Prostate gland (tissue), 2 donors: ENCODE data around the gene IFI35.

ENCODE experiments used
- CTCF ChIP-seq, 4 experiments: fragments of 200-600 bp in 2 of 4; fragments of 450-650 bp in 2 of 4; sonication (generic) in 2 of 4; IDR thresholded peaks; 1 replicate in 3 of 4; 2 replicates in 1 of 4; pipeline ENCODE4 v1.5.1; 2016 to 2019; ENCODE audit warnings: antibody characterized with exemption in 4 of 4, mild to moderate bottlenecking in 2 of 4, moderate library complexity in 2 of 4
- POLR2AphosphoS5 ChIP-seq: sonication (generic); formaldehyde crosslinking; IDR thresholded peaks from one replicate; pipeline ENCODE4 v1.6.1; 2017; ENCODE audit warnings: antibody characterized with exemption

GRCh38 chr17:43016216-43016615, 9.6 kb downstream of the IFI35 start:
- TF ChIP-seq CTCF (IDR thresholded peaks at IDR 0.05) (no peak), POLR2AphosphoS5 (no peak)
